Measurements from ENCODE around the gene GDE1. TPM values are rescaled to one million over a fixed set of nuclear protein-coding genes. Genes with fewer than 3 reads are reported as not detected.
"Not testable (repeated sequence)": the region's sequence is repeated elsewhere in the genome, so short reads cannot be mapped to it uniquely, and the experiment has no call there.

Gene GDE1
- total RNA-seq, 4 donors from 2014 or later: 80.9 to 143 (median 108) TPM

DNA sequence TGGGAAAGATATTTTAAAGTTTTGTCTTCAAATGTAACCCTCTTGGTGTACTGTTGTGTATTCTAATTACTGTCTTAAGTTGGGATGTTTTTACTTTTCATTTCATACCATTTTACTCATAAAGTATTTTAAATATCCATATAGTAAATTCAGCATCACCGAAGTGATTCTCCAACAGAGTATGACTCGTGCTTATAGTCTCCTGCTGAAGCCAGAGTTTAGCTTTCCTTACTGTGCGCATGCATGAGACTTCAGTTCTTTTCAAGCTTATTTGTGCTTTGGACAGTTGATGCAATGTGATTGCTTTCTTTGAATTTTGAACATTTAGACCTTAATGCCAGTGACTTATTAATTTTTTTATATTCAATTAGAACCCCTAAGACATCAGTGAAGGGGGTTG, 26.2 kb upstream of the GDE1 start:
- H3K4me3 ChIP-seq: no peak overlapping the region
- no peak overlapping the region for H3K27ac ChIP-seq
- H3K9me3 ChIP-seq: no peaks in the 10 kb centered on the region
- H3K27me3 ChIP-seq: no peaks in the 10 kb centered on the region
- H3K36me3 ChIP-seq: peaks cover 0 to 86% of the 10 kb centered on the region in 2 donors
- H3K4me1 ChIP-seq: no peaks in the 10 kb centered on the region
- no peak for TF ChIP-seq POLR2A (IDR thresholded peaks at IDR 0.05)
- TF ChIP-seq EP300 (IDR thresholded peaks at IDR 0.05): no peak
- TF ChIP-seq POLR2AphosphoS5 (IDR thresholded peaks at IDR 0.05): no peak
- TF ChIP-seq, protein P1, sequence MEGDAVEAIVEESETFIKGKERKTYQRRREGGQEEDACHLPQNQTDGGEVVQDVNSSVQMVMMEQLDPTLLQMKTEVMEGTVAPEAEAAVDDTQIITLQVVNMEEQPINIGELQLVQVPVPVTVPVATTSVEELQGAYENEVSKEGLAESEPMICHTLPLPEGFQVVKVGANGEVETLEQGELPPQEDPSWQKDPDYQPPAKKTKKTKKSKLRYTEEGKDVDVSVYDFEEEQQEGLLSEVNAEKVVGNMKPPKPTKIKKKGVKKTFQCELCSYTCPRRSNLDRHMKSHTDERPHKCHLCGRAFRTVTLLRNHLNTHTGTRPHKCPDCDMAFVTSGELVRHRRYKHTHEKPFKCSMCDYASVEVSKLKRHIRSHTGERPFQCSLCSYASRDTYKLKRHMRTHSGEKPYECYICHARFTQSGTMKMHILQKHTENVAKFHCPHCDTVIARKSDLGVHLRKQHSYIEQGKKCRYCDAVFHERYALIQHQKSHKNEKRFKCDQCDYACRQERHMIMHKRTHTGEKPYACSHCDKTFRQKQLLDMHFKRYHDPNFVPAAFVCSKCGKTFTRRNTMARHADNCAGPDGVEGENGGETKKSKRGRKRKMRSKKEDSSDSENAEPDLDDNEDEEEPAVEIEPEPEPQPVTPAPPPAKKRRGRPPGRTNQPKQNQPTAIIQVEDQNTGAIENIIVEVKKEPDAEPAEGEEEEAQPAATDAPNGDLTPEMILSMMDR (IDR thresholded peaks at IDR 0.05): no peak
- WGBS, 2 donors (ENCODE audit: low coverage in 1 of 2): 94 to 100% methylated on average over 1 to 3 of the region's 3 CpGs
- ATAC-seq: no peak

DNA sequence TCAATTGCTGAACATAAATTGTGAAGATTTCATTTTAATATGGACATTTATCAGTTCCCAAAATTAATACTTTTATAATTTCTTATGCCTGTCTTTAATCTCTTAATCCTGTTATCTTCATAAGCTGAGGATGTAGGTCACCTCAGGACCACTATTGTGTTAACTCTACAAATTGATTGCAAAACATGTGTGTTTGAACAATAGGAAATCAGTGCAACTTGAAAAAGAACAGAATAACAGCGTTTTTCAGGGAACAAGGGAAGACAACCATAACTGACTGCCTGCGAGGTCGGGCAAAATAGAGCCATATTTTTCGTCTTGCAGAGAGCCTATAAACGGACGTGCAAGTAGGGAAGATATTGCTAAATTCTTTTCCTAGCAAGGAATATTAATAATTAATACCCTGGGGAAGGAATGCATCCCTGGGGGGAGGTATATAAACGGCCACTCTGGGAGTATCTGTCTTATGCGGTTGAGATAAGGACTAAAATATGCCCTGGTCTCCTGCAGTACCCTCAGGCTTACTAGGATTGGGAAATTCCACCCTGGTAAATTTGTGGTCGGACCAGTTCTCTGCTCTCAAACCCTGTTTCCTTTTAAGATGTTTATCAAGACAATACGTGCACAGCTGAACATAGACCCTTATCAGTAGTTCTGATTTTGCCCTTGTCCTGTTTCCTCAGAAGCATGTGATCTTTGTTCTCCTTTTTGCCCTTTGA, 21.5 kb upstream of the GDE1 start:
- not testable (repeated sequence) for H3K9me3 ChIP-seq, H3K27ac ChIP-seq, ATAC-seq, H3K27me3 ChIP-seq, H3K4me1 ChIP-seq, H3K4me3 ChIP-seq
- WGBS, 2 donors (ENCODE audit: low coverage in 1 of 2): 80 to 83% methylated on average over 3 to 10 of the region's 10 CpGs
- H3K36me3 ChIP-seq: peaks cover 0 to 89% of the 10 kb centered on the region in 2 donors

DNA sequence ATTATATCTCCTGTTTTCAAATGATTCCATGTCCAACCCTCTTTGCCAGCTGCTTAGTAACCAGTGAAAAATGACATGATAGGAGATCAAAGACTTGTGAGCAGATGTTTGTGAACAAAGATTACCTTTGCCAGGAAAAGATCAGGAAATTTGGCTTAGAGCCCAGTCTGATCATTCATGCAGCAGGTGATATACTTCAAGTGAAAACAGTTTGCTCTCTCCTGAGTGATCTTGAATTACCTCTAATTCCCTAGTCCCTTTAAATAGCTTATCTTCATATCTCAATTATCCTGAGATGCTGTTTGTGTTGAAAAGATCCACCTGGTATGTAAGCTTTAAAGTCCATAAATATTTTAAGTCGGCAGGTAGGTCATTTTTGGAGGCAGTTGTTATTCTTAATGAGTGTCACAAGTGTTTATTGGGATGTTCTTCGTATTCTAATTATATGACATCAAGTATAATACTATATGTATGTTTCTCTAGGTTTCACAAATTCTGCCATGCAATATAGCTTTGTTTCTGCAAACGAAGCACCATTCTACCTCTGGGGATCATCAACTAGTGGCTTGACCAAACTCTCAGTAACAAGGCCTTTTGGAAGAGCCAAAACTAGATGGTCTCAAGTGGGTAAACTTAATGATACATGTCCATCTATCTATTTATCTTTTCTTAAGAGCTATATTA, 20.4 kb upstream of the GDE1 start:
- no peak for TF ChIP-seq POLR2AphosphoS5 (IDR thresholded peaks at IDR 0.05)
- no peak for TF ChIP-seq POLR2A (IDR thresholded peaks at IDR 0.05)
- Histone ChIP-seq H3K9me3 (no peaks in the 10 kb centered on the region), H3K4me3 (no peak overlapping the region), H3K36me3 (peaks cover 0 to 86% of the 10 kb centered on the region in 2 donors), H3K27ac (no peak overlapping the region), H3K4me1 (no peaks in the 10 kb centered on the region), H3K27me3 (no peaks in the 10 kb centered on the region)
- 46 to 62% methylated on average over 3 of the region's 3 CpGs for WGBS, 2 donors (ENCODE audit: low coverage in 1 of 2)
- no peak for ATAC-seq

DNA sequence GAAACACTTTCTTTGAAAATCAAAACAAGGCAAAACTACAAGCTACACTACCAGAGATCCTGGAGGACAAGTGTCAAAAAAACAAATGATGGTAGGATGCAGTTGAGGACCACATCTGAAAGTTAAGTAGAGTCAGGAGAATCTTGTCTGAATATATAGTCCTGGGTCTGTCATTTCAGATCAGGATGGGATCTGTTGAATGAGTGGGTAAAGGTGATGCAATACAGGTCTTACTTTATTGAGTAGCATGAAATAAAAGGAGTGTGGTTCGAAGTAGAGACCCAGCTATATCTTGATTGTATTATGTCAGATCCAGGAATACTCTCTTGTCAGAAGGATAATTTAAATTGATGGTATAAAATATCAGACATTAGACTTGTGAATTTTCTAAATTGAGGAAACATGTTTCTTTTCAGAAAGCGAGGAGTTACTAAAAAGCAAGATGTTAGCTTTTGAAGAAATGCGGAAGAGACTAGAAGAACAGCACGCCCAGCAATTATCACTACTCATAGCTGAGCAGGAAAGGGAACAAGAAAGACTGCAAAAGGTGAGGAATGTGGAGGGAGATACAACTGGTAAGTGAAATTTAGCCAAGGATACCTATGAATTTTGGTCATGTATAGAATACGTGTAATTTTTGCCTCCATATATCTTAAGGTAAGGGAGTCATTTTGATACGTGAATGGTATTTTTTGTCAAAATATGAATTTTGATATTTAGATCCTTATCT, 18.5 kb upstream of the GDE1 start:
- TF ChIP-seq EP300 (IDR thresholded peaks at IDR 0.05): no peak
- no peak for TF ChIP-seq POLR2AphosphoS5 (IDR thresholded peaks at IDR 0.05)
- TF ChIP-seq, protein P1 (IDR thresholded peaks at IDR 0.05): no peak
- no peak for TF ChIP-seq POLR2A (IDR thresholded peaks at IDR 0.05)
- ATAC-seq: no peak
- H3K27ac ChIP-seq: no peak overlapping the region

DNA sequence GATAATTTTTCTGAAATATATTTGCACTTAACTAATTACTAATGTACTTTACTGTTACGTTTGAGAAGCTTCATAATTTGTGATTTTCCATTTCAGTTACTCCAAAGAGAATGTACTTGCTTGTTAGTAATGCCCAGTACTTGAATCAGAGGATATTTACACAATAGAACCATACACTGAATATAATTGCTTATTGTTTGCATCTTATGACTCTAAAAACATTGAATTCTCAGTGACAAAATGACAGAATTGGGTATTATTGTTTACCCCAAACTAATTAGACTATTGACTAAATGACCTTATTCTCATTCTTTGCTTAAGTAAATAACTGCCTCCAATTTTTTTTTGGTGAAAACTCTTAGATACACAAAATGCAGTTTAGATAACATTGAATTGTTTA, 10.7 kb upstream of the GDE1 start:
- H3K4me3 ChIP-seq: no peak overlapping the region
- TF ChIP-seq POLR2A (IDR thresholded peaks at IDR 0.05): no peak
- TF ChIP-seq, protein P1 (IDR thresholded peaks at IDR 0.05): no peak
- no peak for TF ChIP-seq POLR2AphosphoS5 (IDR thresholded peaks at IDR 0.05)
- TF ChIP-seq EP300 (IDR thresholded peaks at IDR 0.05): no peak
- peaks cover 0 to 69% of the 10 kb centered on the region in 2 donors for H3K36me3 ChIP-seq
- H3K4me1 ChIP-seq: no peaks in the 10 kb centered on the region
- 62 to 71% methylated on average over 1 of the region's 1 CpG for WGBS, 2 donors (ENCODE audit: low coverage in 1 of 2)
- no peak for ATAC-seq
- H3K27me3 ChIP-seq: no peaks in the 10 kb centered on the region
- H3K9me3 ChIP-seq: no peaks in the 10 kb centered on the region
- H3K27ac ChIP-seq: no peak overlapping the region

More for the DNA sequence above, 18.5 kb upstream of the GDE1 start:
- WGBS, 2 donors (ENCODE audit: low coverage in 1 of 2): 92 to 98% methylated on average over 5 to 6 of the region's 6 CpGs
- H3K4me3 ChIP-seq: no peak overlapping the region
- H3K36me3 ChIP-seq: peaks cover 0 to 86% of the 10 kb centered on the region in 2 donors
- H3K27me3 ChIP-seq: no peaks in the 10 kb centered on the region
- no peaks in the 10 kb centered on the region for H3K4me1 ChIP-seq
- no peaks in the 10 kb centered on the region for H3K9me3 ChIP-seq
